Mucosa of rectum (tissue), 2 donors: ENCODE measurements around the gene CCDC120.

Experiments used
- H3K27ac ChIP-seq, 2 donors: one replicate each; pipeline ENCODE4 v1.7.0; 2013; ENCODE audit warnings: inconsistent platforms in 2 of 2, low read depth in 2 of 2, low read length in 2 of 2
- H3K27me3 ChIP-seq, 2 donors: one replicate each; pipeline ENCODE4 v1.7.0; 2013; ENCODE audit warnings: low read length in 2 of 2; ENCODE audit not compliant: control insufficient read depth in 2 of 2, insufficient read depth in 2 of 2
- H3K36me3 ChIP-seq, 2 donors: one replicate each; pipeline ENCODE4 v1.7.0; 2013; ENCODE audit warnings: low read length in 2 of 2; ENCODE audit not compliant: control insufficient read depth in 2 of 2, insufficient read depth in 2 of 2
- H3K4me1 ChIP-seq, 2 donors: one replicate each; pipeline ENCODE4 v1.7.0; 2013; ENCODE audit warnings: low read length in 2 of 2, mild to moderate bottlenecking in 1 of 2; ENCODE audit not compliant: control insufficient read depth in 2 of 2, insufficient read depth in 2 of 2
- H3K4me3 ChIP-seq, 2 donors: one replicate each; pipeline ENCODE4 v1.7.0; 2013; ENCODE audit warnings: low read length in 2 of 2
- H3K9ac ChIP-seq, 2 donors: one replicate each; pipeline ENCODE4 v1.7.0; 2013; ENCODE audit warnings: low read length in 2 of 2, low read depth in 1 of 2, mild to moderate bottlenecking in 1 of 2
- H3K9me3 ChIP-seq, 2 donors: one replicate each; pipeline ENCODE4 v1.7.0; 2013; ENCODE audit warnings: low read length in 2 of 2; ENCODE audit not compliant: control insufficient read depth in 2 of 2
- donor health status: healthy.
- donor health status: Normal muscosa, but diverticular disease.

CCDC120 gene

GRCh38 chrX:49061916-49062315 lies 3.1 kb downstream of the CCDC120 start:
- Histone ChIP-seq H3K9me3 (no peaks in the 10 kb centered on the region), H3K4me1 (no peaks in the 10 kb centered on the region), H3K27ac (no peak overlapping the region), H3K9ac (no peak overlapping the region), H3K27me3 (no peaks in the 10 kb centered on the region), H3K36me3 (peaks cover 5 to 7% of the 10 kb centered on the region in 2 donors), H3K4me3 (no peak overlapping the region)

GRCh38 chrX:49063715-49064114 lies 4.9 kb downstream of the CCDC120 start:
- H3K4me3 ChIP-seq = no peak overlapping the region
- H3K4me1 ChIP-seq = no peaks in the 10 kb centered on the region
- H3K36me3 ChIP-seq = peaks cover 5 to 7% of the 10 kb centered on the region in 2 donors
- no peak overlapping the region for H3K27ac ChIP-seq
- H3K9me3 ChIP-seq = no peaks in the 10 kb centered on the region
- H3K27me3 ChIP-seq = no peaks in the 10 kb centered on the region
- H3K9ac ChIP-seq = no peak overlapping the region

- no peaks in the 10 kb centered on the region for H3K9me3 ChIP-seq
Observed at GRCh38 chrX:49064303-49064702, 5.5 kb downstream of the CCDC120 start.

GRCh38 chrX:49064735-49065134 lies 5.9 kb downstream of the CCDC120 start:
- Histone ChIP-seq H3K27me3 (no peaks in the 10 kb centered on the region), H3K27ac (no peak overlapping the region), H3K36me3 (peaks cover 5 to 7% of the 10 kb centered on the region in 2 donors), H3K4me3 (no peak overlapping the region), H3K9me3 (no peaks in the 10 kb centered on the region), H3K4me1 (no peaks in the 10 kb centered on the region), H3K9ac (no peak overlapping the region)

More at GRCh38 chrX:49064303-49064702, 5.5 kb downstream of the CCDC120 start:
- Histone ChIP-seq H3K27ac (no peak overlapping the region), H3K27me3 (no peaks in the 10 kb centered on the region), H3K4me1 (no peaks in the 10 kb centered on the region), H3K36me3 (peaks cover 5 to 7% of the 10 kb centered on the region in 2 donors), H3K4me3 (no peak overlapping the region), H3K9ac (no peak overlapping the region)

GRCh38 chrX:49066278-49066677 lies 7.5 kb downstream of the CCDC120 start:
- Histone ChIP-seq H3K4me1 (no peaks in the 10 kb centered on the region), H3K27me3 (no peaks in the 10 kb centered on the region), H3K4me3 (no peak overlapping the region), H3K9ac (no peak overlapping the region), H3K9me3 (no peaks in the 10 kb centered on the region), H3K27ac (no peak overlapping the region), H3K36me3 (peaks cover 5 to 7% of the 10 kb centered on the region in 2 donors)

GRCh38 chrX:49066690-49067089 lies 7.9 kb downstream of the CCDC120 start:
- H3K4me1 ChIP-seq = no peaks in the 10 kb centered on the region
- H3K9ac ChIP-seq = no peak overlapping the region
- H3K9me3 ChIP-seq = no peaks in the 10 kb centered on the region
- H3K27me3 ChIP-seq = no peaks in the 10 kb centered on the region
- H3K36me3 ChIP-seq = peaks cover 5 to 7% of the 10 kb centered on the region in 2 donors
- H3K27ac ChIP-seq = no peak overlapping the region
- no peak overlapping the region for H3K4me3 ChIP-seq

GRCh38 chrX:49067285-49068120 lies 8.7 kb downstream of the CCDC120 start:
- no peak overlapping the region for H3K9ac ChIP-seq
- peaks cover 0 to 2% of the 10 kb centered on the region in 2 donors for H3K4me1 ChIP-seq
- H3K36me3 ChIP-seq = peaks cover 5 to 6% of the 10 kb centered on the region in 2 donors
- no peak overlapping the region for H3K27ac ChIP-seq
- H3K4me3 ChIP-seq = no peak overlapping the region
- H3K27me3 ChIP-seq = no peaks in the 10 kb centered on the region
- H3K9me3 ChIP-seq = no peaks in the 10 kb centered on the region

- H3K4me1 ChIP-seq = peaks cover 0 to 5% of the 10 kb centered on the region in 2 donors
- H3K36me3 ChIP-seq = peaks cover 5% of the 10 kb centered on the region in 2 donors
- no peak overlapping the region for H3K9ac ChIP-seq
- no peaks in the 10 kb centered on the region for H3K27me3 ChIP-seq
- no peak overlapping the region for H3K4me3 ChIP-seq
- no peak overlapping the region for H3K27ac ChIP-seq
- no peaks in the 10 kb centered on the region for H3K9me3 ChIP-seq
Observed at GRCh38 chrX:49069038-49069437, 10.2 kb downstream of the CCDC120 start.

- Histone ChIP-seq H3K27me3 (no peaks in the 10 kb centered on the region), H3K4me1 (peaks cover 0 to 8% of the 10 kb centered on the region in 2 donors), H3K4me3 (no peak overlapping the region), H3K9ac (no peak overlapping the region), H3K36me3 (peaks cover 0 to 6% of the 10 kb centered on the region in 2 donors), H3K27ac (no peak overlapping the region), H3K9me3 (no peaks in the 10 kb centered on the region)
Observed at GRCh38 chrX:49070988-49071387, 12.2 kb downstream of the CCDC120 start.

GRCh38 chrX:49071877-49072711 lies 13.3 kb downstream of the CCDC120 start:
- Histone ChIP-seq H3K4me1 (peaks cover 0 to 8% of the 10 kb centered on the region in 2 donors), H3K27ac (no peak overlapping the region), H3K9ac (no peak overlapping the region), H3K27me3 (no peaks in the 10 kb centered on the region), H3K9me3 (no peaks in the 10 kb centered on the region), H3K36me3 (peaks cover 6% of the 10 kb centered on the region in 2 donors), H3K4me3 (peak overlapping the region in 1 of 2 donors; percentile 27)
